GM18511 (cell line): ENCODE results near the gene RFC2.
A peak's percentile ranks its signal among the peaks of the same experiment; 100 is the strongest.
"Not testable (repeated sequence)": the region's sequence is repeated elsewhere in the genome, so short reads cannot be mapped to it uniquely, and the experiment has no call there.

Experiments
- ATAC-seq: cut with Tn5 transposase; IDR thresholded peaks from one replicate; pipeline ENCODE4 v1.9.1; 2021; ENCODE audit warnings: mild to moderate bottlenecking, moderate library complexity; ENCODE audit not compliant: unreplicated experiment

RFC2 gene

GRCh38 chr7:74252893-74253292, 1.3 kb downstream of the RFC2 start:
- no peak for ATAC-seq

- ATAC-seq = not testable (repeated sequence)
Measured at GRCh38 chr7:74249058-74249457, 5.1 kb downstream of the RFC2 start.

- no peak for ATAC-seq
Measured at GRCh38 chr7:74248156-74248555, 6.0 kb downstream of the RFC2 start.

- no peak for ATAC-seq
Measured at GRCh38 chr7:74246497-74246896, 7.7 kb downstream of the RFC2 start.

- ATAC-seq = no peak
Measured at GRCh38 chr7:74242122-74242443, 12.1 kb downstream of the RFC2 start.

- no peak for ATAC-seq
Measured at GRCh38 chr7:74240482-74240881, 13.7 kb downstream of the RFC2 start.

GRCh38 chr7:74236284-74236683, 17.9 kb downstream of the RFC2 start:
- no peak for ATAC-seq

GRCh38 chr7:74235518-74236268, 18.5 kb downstream of the RFC2 start:
- ATAC-seq = no peak

GRCh38 chr7:74233655-74234285, 20.4 kb downstream of the RFC2 start:
- no peak for ATAC-seq

GRCh38 chr7:74231232-74231590, 23.0 kb downstream of the RFC2 start:
- ATAC-seq = peak; percentile 73

- ATAC-seq = peak; percentile 40
Measured at GRCh38 chr7:74230446-74231231, 23.6 kb downstream of the RFC2 start.

GRCh38 chr7:74228951-74229900, 25.0 kb downstream of the RFC2 start:
- no peak for ATAC-seq

- ATAC-seq = no peak
Measured at GRCh38 chr7:74226633-74227032, 27.6 kb downstream of the RFC2 start.

- no peak for ATAC-seq
Measured at GRCh38 chr7:74225400-74225799, 28.8 kb downstream of the RFC2 start.

GRCh38 chr7:74224907-74225306, 29.3 kb downstream of the RFC2 start:
- ATAC-seq = not testable (repeated sequence)

GRCh38 chr7:74224511-74224832, 29.7 kb downstream of the RFC2 start:
- ATAC-seq = no peak

- no peak for ATAC-seq
Measured at GRCh38 chr7:74223711-74224510, 30.3 kb downstream of the RFC2 start.

GRCh38 chr7:74222851-74223710, 31.1 kb downstream of the RFC2 start:
- no peak for ATAC-seq

- no peak for ATAC-seq
Measured at GRCh38 chr7:74221713-74222112, 32.5 kb downstream of the RFC2 start.
